K562 (cell line): Measurements from ENCODE around the gene RABEPK. TPM values are rescaled to one million over a fixed set of nuclear protein-coding genes. Genes with fewer than 3 reads are reported as not detected.

Experiments used
- ATF7 ChIP-seq: fragments of 450-650 bp; IDR thresholded peaks from 2 replicates; pipeline ENCODE4 v1.7.1; 2014; ENCODE audit warnings: mild to moderate bottlenecking, moderate library complexity
- BACH1 ChIP-seq: fragments of 200-800 bp; sonication (Bioruptor generic); IDR thresholded peaks from 2 replicates; pipeline ENCODE4 v1.6.1; 2016; ENCODE audit warnings: missing genetic modification characterization, missing compliant biosample characterization
- BRD9 ChIP-seq: fragments of 450-650 bp; IDR thresholded peaks from 2 replicates; pipeline ENCODE4 v1.6.1; 2018; ENCODE audit warnings: low read depth; ENCODE audit not compliant: partially characterized antibody
- CBX2 ChIP-seq: fragments of 200-600 bp; sonication (generic); IDR thresholded peaks from one replicate; pipeline ENCODE4 v1.6.1; 2012; ENCODE audit warnings: mild to moderate bottlenecking, low read length, inconsistent platforms; ENCODE audit not compliant: insufficient read depth, poor library complexity, severe bottlenecking
- CEBPB ChIP-seq: fragments of 450-650 bp; IDR thresholded peaks from 2 replicates; pipeline ENCODE4 v1.6.1; 2016; ENCODE audit warnings: missing genetic modification characterization, missing compliant biosample characterization
- CHD1 ChIP-seq: fragments of 200-600 bp; sonication (generic); IDR thresholded peaks from one replicate; pipeline ENCODE4 v1.6.1; 2012; ENCODE audit warnings: mild to moderate bottlenecking, moderate library complexity, low read length, inconsistent platforms
- DDX20 ChIP-seq: fragments of 450-650 bp; IDR thresholded peaks from 2 replicates; pipeline ENCODE4 v1.6.1; 2016; ENCODE audit warnings: missing genetic modification characterization, low read depth, mild to moderate bottlenecking, missing compliant biosample characterization, moderate library complexity
- GATAD2B ChIP-seq: fragments of 450-650 bp; IDR thresholded peaks from 2 replicates; pipeline ENCODE4 v1.6.1; 2017; ENCODE audit warnings: mild to moderate bottlenecking, borderline replicate concordance
- HIVEP1 ChIP-seq: fragments of 250-450 bp; sonication (Bioruptor Pico); IDR thresholded peaks from 2 replicates; pipeline ENCODE4 v1.4.0; 2020; ENCODE audit warnings: mild to moderate bottlenecking
- LARP7 ChIP-seq: fragments of 450-650 bp; IDR thresholded peaks from 2 replicates; pipeline ENCODE4 v1.6.1; 2016
- MTA3 ChIP-seq: fragments of 450-650 bp; formaldehyde crosslinking; IDR thresholded peaks from 2 replicates; pipeline ENCODE4 v1.6.1; 2017; ENCODE audit warnings: mild to moderate bottlenecking, borderline replicate concordance
- MXI1 ChIP-seq: IDR thresholded peaks from 2 replicates; pipeline ENCODE4 v1.6.1; 2011; ENCODE audit warnings: low read depth, mild to moderate bottlenecking, improper control_type of control experiment, low read length
- NFRKB ChIP-seq: fragments of 450-650 bp; IDR thresholded peaks from 2 replicates; pipeline ENCODE4 v1.6.1; 2016; ENCODE audit warnings: low read depth
- PTRF ChIP-seq: fragments of 450-650 bp; IDR thresholded peaks from 2 replicates; pipeline ENCODE4 v1.6.1; 2016; ENCODE audit warnings: mild to moderate bottlenecking, missing genetic modification characterization, missing compliant biosample characterization
- RBM22 ChIP-seq: fragments of 200-400 bp; formaldehyde crosslinking; IDR thresholded peaks from 2 replicates; pipeline ENCODE4 v1.6.1; 2018; ENCODE audit warnings: low read length, low read depth; ENCODE audit not compliant: poor library complexity, severe bottlenecking
- TCFL5 ChIP-seq: fragments of 250-450 bp; sonication (Bioruptor Pico); conservative IDR thresholded peaks from 2 replicates; pipeline ENCODE4 v1.6.1; 2021; ENCODE audit warnings: mild to moderate bottlenecking, moderate library complexity, matching md5 sums
- THRAP3 ChIP-seq: fragments of 450-650 bp; IDR thresholded peaks from 2 replicates; pipeline ENCODE4 v1.6.1; 2016; ENCODE audit warnings: mild to moderate bottlenecking, inconsistent platforms, borderline replicate concordance
- U2AF2 ChIP-seq: fragments of 200-400 bp; formaldehyde crosslinking; optimal IDR thresholded peaks from 2 replicates; pipeline ENCODE3; 2017; ENCODE audit warnings: low read depth, mild to moderate bottlenecking, low read length
- XRCC4 ChIP-seq: IDR thresholded peaks from one replicate; pipeline ENCODE4 v1.6.1; 2011; ENCODE audit not compliant: insufficient read depth, insufficient read length; ENCODE audit errors: extremely low read depth
- ZNF24 ChIP-seq: fragments of 450-650 bp; IDR thresholded peaks from 2 replicates; pipeline ENCODE4 v1.6.1; 2016
- ZNF3 ChIP-seq: fragments of 250-450 bp; sonication (Bioruptor Pico); IDR thresholded peaks from 2 replicates; pipeline ENCODE4 v1.5.0; 2021; ENCODE audit warnings: mild to moderate bottlenecking, moderate library complexity
- polyA plus RNA-seq, 8 experiments: library from polyadenylated mRNA; depleted of rRNA in 4 of 8; stranded (reverse) in 5 of 8; unstranded in 3 of 8; fragments of >200 nt; fragmentation: Nextera tagmentation in 2 of 8; fragmentation: Illumina TruSeq in 1 of 8; extraction: Ambion mirVana in 2 of 8; extraction: Trizol in 1 of 8; gene quantifications; 2 replicates each; pipeline versions ENCODE4 v1.2.1 to v1.2.3, GENCODE V29; 2011 to 2014; ENCODE audit warnings: inconsistent platforms in 1 of 8, missing spikeins in 1 of 8
- total RNA-seq, 7 experiments: library from RNA; depleted of rRNA in 6 of 7; stranded (reverse); fragments of >200 nt in 6 of 7; fragmentation: Illumina TruSeq in 2 of 7; extraction: Trizol in 2 of 7; gene quantifications; 2 replicates each; pipeline versions ENCODE4 v1.2.1 to v1.2.3, GENCODE V29; 2011 to 2021; ENCODE audit warnings: low replicate concordance in 1 of 7
- TF ChIP-seq, protein P1 (sequence below): sonication (generic); formaldehyde crosslinking; IDR thresholded peaks from 2 replicates; pipeline ENCODE4 v1.8.0; 2022; ENCODE audit warnings: missing genetic modification reagents, mild to moderate bottlenecking, moderate library complexity, borderline replicate concordance
- TF ChIP-seq, protein P2 (sequence below), 2 experiments: fragments of 450-650 bp; IDR thresholded peaks; 2 replicates each; pipeline ENCODE4 v1.6.1; 2018; ENCODE audit warnings: mild to moderate bottlenecking in 2 of 2, low read depth in 1 of 2; ENCODE audit not compliant: partially characterized antibody in 2 of 2
- TF ChIP-seq, protein P3 (sequence below): fragments of 450-650 bp; conservative IDR thresholded peaks from 2 replicates; pipeline ENCODE4 v1.6.1; 2016; ENCODE audit warnings: missing genetic modification characterization, low read depth, mild to moderate bottlenecking, missing compliant biosample characterization, moderate library complexity

The RABEPK gene
- total and polyA plus RNA-seq, 9 of the 15 experiments (the other 6 are each of a cell fraction or from before 2014, with no cell fraction given) = 38.3 to 113 (median 52.8) TPM

DNA sequence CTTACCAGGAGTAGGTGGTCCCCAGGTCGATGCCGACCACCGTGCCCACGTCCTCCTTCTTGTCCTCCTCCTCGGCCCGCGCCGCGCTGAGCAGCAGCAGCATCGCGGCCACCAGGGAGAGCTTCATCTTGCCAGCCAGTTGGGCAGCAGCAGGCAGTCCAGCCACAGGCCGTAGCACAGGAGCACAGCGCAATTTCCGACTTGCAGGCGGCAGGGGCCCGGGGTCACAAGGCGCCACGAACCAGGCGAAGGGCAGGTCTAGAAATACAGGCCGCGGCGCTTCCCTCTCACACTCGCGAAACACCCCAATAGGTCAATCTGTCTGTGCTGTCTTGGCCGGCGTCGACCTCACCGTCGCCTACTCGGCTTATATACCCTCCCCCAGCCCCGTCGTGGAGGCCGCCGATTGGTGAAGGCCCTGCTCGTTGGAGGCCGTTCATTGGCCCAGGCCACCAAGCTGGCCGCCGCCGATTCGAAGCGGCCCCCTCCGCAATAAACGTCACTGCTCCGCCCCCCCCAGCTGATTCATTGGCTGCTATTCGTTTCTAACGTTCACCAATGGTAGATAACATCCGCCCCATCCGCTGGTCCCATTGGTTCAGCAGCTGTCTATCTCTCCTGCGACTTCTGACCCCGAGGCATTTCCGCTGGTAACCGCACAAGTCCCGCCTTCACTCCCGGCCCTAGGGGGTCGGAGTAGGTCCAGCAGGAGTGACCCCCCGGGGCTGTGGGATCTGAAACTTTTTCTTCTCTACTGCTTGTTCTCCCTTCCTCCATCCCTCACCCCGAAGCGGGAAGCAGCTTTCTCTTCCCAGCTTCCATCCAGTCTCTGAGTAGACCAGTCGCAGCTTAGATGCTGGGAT is 40.9 kb downstream of the RABEPK start, which contains the start of gene HSPA5 (continued):
- no peak for TF ChIP-seq PTRF (tag)
- TF ChIP-seq U2AF2 = no peak
- TF ChIP-seq THRAP3 = no peak
- TF ChIP-seq GATAD2B = no peak
- no peak for TF ChIP-seq ZNF3
- TF ChIP-seq BACH1 (tag) = no peak
- TF ChIP-seq HIVEP1 (CRISPR knock-in tag) = no peak; the same call in 1 of the 2 replicates
- TF ChIP-seq BRD9 = no peak
- no peak for TF ChIP-seq MTA3
- TF ChIP-seq MXI1 = no peak
- TF ChIP-seq, protein P1, sequence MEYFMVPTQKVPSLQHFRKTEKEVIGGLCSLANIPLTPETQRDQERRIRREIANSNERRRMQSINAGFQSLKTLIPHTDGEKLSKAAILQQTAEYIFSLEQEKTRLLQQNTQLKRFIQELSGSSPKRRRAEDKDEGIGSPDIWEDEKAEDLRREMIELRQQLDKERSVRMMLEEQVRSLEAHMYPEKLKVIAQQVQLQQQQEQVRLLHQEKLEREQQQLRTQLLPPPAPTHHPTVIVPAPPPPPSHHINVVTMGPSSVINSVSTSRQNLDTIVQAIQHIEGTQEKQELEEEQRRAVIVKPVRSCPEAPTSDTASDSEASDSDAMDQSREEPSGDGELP (CRISPR knock-in tag) = peak; percentile 94
- TF ChIP-seq, protein P2, sequence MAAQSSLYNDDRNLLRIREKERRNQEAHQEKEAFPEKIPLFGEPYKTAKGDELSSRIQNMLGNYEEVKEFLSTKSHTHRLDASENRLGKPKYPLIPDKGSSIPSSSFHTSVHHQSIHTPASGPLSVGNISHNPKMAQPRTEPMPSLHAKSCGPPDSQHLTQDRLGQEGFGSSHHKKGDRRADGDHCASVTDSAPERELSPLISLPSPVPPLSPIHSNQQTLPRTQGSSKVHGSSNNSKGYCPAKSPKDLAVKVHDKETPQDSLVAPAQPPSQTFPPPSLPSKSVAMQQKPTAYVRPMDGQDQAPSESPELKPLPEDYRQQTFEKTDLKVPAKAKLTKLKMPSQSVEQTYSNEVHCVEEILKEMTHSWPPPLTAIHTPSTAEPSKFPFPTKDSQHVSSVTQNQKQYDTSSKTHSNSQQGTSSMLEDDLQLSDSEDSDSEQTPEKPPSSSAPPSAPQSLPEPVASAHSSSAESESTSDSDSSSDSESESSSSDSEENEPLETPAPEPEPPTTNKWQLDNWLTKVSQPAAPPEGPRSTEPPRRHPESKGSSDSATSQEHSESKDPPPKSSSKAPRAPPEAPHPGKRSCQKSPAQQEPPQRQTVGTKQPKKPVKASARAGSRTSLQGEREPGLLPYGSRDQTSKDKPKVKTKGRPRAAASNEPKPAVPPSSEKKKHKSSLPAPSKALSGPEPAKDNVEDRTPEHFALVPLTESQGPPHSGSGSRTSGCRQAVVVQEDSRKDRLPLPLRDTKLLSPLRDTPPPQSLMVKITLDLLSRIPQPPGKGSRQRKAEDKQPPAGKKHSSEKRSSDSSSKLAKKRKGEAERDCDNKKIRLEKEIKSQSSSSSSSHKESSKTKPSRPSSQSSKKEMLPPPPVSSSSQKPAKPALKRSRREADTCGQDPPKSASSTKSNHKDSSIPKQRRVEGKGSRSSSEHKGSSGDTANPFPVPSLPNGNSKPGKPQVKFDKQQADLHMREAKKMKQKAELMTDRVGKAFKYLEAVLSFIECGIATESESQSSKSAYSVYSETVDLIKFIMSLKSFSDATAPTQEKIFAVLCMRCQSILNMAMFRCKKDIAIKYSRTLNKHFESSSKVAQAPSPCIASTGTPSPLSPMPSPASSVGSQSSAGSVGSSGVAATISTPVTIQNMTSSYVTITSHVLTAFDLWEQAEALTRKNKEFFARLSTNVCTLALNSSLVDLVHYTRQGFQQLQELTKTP (IDR thresholded peaks at IDR 0.05; ENCODE audit: low read depth in 1 of 2, partially characterized antibody in 2 of 2) = no peak
- TF ChIP-seq, protein P3, sequence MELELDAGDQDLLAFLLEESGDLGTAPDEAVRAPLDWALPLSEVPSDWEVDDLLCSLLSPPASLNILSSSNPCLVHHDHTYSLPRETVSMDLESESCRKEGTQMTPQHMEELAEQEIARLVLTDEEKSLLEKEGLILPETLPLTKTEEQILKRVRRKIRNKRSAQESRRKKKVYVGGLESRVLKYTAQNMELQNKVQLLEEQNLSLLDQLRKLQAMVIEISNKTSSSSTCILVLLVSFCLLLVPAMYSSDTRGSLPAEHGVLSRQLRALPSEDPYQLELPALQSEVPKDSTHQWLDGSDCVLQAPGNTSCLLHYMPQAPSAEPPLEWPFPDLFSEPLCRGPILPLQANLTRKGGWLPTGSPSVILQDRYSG (tag) = no peak
- no peak for TF ChIP-seq TCFL5
- peak; percentile 54 for TF ChIP-seq CHD1
- TF ChIP-seq ATF7 = no peak
- no peak for TF ChIP-seq XRCC4
- TF ChIP-seq CBX2 = no peak
- TF ChIP-seq LARP7 = no peak
- no peak for TF ChIP-seq CEBPB (tag)
- no peak for TF ChIP-seq NFRKB
- no peak for TF ChIP-seq ZNF24
- peak; percentile 100 for TF ChIP-seq RBM22
- no peak for TF ChIP-seq DDX20
